GM20000 (cell line): Measurements from ENCODE around the gene DPYSL4.

Source experiments
- DNase-seq: peaks from one replicate; pipeline ENCODE4 v3.0.0; 2012; ENCODE audit warnings: low spot score
- TF ChIP-seq, protein P1 (sequence below): IDR thresholded peaks from 2 replicates; pipeline ENCODE4 v1.5.1; 2012; ENCODE audit warnings: mild to moderate bottlenecking, control low read depth; ENCODE audit errors: extremely low read depth, missing control alignments

The DPYSL4 gene

GRCh38 chr10:132172091-132173066 is 14.4 kb upstream of the DPYSL4 start:
- TF ChIP-seq, protein P1, sequence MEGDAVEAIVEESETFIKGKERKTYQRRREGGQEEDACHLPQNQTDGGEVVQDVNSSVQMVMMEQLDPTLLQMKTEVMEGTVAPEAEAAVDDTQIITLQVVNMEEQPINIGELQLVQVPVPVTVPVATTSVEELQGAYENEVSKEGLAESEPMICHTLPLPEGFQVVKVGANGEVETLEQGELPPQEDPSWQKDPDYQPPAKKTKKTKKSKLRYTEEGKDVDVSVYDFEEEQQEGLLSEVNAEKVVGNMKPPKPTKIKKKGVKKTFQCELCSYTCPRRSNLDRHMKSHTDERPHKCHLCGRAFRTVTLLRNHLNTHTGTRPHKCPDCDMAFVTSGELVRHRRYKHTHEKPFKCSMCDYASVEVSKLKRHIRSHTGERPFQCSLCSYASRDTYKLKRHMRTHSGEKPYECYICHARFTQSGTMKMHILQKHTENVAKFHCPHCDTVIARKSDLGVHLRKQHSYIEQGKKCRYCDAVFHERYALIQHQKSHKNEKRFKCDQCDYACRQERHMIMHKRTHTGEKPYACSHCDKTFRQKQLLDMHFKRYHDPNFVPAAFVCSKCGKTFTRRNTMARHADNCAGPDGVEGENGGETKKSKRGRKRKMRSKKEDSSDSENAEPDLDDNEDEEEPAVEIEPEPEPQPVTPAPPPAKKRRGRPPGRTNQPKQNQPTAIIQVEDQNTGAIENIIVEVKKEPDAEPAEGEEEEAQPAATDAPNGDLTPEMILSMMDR: no peak
- DNase-seq: no peak

DNA sequence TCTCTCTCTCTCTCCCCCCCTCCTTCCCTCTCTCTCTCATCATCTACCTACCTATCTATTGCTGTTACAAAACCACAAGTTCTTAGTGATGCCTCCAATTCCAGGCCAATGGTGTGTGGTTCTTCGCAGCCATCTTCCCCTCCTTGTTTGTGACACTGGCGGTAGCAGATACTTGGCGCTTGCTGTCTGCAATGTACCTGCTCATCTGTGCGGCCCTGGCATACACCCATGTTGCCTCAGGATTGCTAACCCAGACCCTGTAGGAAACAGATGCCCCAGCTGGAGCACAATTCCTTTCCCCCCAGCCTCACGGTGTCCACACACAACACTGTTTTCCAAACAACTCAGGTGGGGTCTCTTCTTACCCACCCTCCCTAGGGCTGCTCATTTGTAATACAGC is 13.6 kb upstream of the DPYSL4 start:
- TF ChIP-seq, protein P1: no peak
- DNase-seq: no peak

- DNase-seq: no peak
- TF ChIP-seq, protein P1: no peak
Measured at GRCh38 chr10:132174237-132174636, 12.5 kb upstream of the DPYSL4 start.

GRCh38 chr10:132175408-132175807 is 11.3 kb upstream of the DPYSL4 start:
- TF ChIP-seq, protein P1: no peak

DNA sequence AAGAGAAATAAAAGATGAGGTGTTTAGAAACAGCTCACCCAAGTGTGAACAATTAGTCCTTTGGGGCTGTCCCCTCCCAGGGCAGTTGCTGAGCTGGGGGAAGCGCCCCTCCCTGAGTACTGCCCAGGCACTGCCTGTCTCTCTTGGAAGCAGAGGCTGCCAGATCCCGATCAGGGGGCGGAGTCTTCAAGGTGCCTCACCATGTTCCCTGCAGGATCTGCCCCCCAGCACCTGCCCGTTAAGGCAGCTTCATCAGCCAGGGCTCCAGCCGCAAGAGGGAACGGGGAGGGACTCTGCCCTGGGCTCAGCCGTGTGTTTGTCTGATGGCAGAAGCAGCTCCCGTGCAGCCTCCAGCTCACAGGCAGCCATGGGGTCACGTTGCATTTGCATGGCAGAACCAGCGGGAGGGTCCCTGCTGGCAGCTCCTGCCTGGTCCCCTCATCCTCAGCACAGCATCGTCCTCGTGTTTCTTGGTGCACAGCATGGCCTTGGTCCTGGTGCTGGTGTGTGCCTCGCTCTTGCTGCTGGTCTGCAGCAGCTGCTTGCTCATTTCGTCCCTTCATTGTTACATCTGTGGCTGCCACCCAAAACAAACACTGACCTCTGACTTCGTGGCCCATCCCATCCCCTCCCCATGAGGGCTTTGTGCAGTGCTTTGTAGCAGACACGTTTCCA is 10.7 kb upstream of the DPYSL4 start:
- no peak for DNase-seq
- TF ChIP-seq, protein P1: no peak

More at GRCh38 chr10:132175408-132175807, 11.3 kb upstream of the DPYSL4 start:
- DNase-seq: no peak

GRCh38 chr10:132176623-132177500 is 9.9 kb upstream of the DPYSL4 start:
- no peak for DNase-seq
- TF ChIP-seq, protein P1: no peak
